HG03342 (cell line): ENCODE results near the gene HMGA1.
"Not testable (repeated sequence)": the region's sequence is repeated elsewhere in the genome, so short reads cannot be mapped to it uniquely, and the experiment has no call there.

ENCODE experiments used
- ATAC-seq: cut with Tn5 transposase; IDR thresholded peaks from one replicate; pipeline ENCODE4 v1.9.1; 2021; ENCODE audit warnings: mild to moderate bottlenecking, moderate library complexity; ENCODE audit not compliant: unreplicated experiment

Gene HMGA1

DNA sequence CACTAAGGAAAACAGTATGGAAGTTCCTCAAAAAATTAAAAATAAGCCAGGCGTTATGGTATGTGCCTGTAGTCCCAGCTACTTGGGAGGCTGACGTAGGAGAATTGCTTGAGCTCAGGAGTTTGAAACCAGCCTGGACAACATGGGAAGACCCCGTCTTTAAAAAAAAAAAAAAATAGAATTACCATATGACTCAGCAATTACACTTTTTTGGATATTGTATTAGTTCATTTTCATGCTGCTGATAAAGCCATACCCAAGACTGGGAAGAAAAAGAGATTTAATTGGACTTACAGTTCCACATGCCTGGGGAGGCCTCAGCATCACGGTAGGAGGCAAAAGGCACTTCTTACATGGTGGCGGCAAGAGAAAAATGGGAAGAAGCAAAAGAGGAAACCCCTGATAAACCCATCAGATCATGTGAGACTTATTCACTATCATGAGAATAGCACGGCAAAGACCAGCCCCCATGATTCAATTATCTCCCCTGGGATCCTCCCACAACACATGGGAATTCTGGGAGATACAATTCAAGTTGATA, 22.9 kb downstream of the HMGA1 start:
- no peak for ATAC-seq

DNA sequence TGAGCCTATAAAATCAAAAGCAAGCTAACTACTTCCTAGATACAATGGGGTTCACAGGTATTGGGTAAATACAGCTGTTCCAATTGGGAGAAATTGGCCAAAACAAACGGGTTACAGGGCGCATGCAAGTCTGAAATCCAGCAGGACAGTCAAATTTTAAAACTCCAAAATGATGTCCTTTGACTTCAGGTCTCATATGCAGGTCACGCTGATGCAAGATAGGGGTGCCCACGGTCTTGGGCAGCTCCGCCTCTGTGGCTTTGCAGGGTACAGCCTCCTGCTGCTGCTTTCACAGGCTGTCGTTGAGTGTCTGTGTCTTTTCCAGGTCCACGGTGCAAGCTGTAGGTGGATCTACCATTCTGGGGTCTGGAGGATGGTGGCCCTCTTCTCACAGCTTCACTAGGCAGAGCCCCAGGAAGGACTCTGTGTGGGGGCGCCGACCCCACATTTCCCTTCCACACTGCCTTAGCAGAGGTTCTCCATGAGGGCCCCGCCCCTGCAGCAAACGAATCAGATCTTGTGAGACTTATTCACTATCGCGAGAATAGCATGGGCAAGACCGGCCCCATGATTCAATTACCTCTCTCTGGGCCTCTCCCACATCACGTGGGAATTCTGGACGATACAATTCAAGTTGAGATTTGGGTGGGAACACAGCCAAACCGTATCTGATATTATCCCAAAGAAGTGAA, 24.0 kb downstream of the HMGA1 start:
- ATAC-seq, result no peak

DNA sequence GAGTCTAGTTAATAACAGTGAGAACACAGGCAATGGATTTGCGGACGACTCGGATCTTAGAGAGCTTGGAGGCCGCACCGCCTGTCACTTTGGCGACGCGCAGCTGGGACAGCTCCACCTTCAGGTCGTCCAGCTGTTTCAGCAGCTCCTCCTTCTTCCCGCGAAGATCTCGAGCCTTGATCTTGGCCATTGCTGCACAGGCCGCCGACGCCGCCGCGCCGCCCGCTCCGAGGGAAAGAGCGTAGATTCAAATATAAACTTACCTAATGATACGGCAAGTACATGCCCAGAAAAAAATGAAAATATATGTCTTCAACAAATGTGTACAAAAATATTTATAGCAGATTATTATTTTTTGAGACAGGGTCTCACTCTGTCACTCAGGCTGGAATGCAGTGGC, 26.8 kb downstream of the HMGA1 start:
- ATAC-seq, result not testable (repeated sequence)

DNA sequence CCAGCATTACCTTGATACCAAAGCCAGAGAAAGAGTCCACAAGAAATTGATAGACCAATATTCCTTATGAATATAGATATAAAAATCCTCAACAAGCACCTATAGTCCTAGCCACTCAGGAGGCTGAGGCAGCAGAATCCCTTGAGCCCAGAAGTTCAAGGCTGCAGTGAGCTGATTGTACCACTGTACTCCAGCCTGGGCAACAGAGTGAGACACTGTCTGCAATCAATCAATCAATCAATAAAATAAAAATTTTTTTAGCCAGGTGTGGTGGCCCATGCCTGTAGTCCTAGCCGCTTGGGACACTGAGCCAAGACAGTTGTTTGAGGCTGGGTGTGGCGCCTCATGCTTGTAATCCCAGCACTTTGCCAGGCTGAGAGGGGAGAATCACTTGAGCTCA, 31.1 kb downstream of the HMGA1 start:
- no peak for ATAC-seq

DNA sequence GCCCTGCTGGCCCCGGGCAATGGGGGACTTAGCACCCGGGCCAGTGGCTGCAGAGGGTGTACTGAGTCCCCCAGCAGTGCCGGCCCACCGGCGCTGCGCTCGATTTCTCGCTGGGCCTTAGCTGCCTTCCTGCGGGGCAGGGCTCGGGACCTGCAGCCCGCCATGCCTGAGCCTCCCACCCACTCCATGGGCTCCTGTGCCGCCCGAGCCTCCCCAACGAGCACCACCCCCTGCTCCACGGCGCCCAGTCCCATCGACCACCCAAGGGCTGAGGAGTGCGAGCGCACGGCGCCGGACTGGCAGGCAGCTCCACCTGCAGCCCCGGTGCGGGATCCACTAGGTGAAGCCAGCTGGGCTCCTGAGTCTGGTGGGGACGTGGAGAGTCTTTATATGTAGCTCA, 32.5 kb downstream of the HMGA1 start:
- ATAC-seq, result not testable (repeated sequence)

DNA sequence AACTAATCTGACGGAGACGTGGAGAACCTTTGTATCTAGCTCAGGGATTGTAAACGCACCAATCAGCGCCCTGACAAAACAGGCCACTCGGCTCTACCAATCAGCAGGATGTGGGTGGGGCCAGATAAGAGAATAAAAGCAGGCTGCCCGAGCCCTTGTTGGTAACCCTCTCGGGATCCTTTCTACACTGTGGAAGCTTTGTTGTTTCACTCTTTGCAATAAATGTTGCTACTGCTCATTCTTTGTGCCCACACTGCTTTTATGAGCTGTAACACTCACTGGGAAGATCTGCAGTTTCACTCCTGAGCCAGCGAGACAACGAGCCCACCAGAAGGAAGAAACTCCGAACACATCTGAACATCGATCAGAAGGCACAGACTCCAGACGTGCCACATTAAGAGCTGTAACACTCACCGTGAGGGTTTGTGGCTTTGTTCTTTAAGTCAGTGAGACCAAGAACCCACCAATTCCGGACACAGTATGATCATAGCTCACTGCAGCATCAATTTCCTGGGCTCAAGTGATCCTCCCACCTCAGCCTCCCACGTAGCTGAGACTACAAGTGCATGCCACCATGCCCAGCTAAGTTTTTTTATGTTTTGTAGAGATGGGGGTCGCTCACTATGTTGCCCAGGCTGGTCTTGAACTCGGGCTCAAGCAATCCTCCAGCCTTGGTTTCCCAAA, 33.1 kb downstream of the HMGA1 start:
- ATAC-seq, result not testable (repeated sequence)

GRCh38 chr6:34272013-34272926, 35.6 kb downstream of the HMGA1 start:
- ATAC-seq, result no peak

DNA sequence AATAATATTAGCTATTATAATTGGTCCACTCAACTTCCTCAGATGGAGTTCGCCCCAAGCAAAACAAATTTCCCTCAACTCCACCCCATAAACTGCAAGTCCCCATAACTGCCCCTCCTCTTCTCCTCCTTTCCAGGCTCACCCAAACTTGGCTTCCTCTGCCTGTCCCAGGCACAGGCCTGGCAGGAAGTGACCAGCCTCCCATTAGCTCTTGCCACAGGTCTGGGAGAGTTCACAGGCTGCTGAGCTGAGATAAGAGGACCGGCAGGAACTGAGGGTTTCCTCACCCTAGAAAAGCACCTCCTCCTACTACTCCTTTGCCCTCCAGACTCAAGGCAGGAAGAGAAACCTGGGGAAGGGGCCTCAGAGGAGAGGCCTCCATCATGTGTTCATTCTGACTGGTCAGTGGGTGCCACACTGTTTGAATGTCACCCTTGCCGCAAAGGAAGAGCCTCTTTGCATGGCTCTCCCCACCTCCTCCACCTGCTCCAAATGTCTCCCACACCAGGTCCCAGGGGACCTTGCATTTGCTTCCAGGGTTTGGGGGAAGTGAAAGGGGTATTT, 36.7 kb downstream of the HMGA1 start:
- ATAC-seq, result no peak

DNA sequence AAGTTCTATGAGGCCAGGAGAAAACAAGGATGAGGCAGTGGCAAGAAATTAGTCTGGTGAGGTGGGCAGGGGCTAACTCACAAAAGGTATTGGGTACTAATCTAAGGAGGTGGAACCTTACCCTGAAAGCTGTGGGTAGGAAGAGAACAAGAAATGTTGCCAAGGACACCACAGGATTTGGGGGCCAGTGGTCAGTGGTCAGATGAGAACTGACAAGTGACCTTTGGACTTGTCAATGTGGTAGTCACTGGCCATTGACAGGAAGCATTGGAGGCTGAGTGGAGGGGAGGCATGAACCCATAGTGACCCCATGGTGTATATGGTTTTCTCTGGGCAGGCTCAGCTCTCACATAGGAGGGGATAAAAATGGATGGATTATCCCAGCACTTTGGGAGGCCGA, 37.5 kb downstream of the HMGA1 start:
- no peak for ATAC-seq

GRCh38 chr6:34275128-34275804, 38.6 kb downstream of the HMGA1 start:
- no peak for ATAC-seq

GRCh38 chr6:34276191-34276590, 39.5 kb downstream of the HMGA1 start:
- ATAC-seq, result no peak

DNA sequence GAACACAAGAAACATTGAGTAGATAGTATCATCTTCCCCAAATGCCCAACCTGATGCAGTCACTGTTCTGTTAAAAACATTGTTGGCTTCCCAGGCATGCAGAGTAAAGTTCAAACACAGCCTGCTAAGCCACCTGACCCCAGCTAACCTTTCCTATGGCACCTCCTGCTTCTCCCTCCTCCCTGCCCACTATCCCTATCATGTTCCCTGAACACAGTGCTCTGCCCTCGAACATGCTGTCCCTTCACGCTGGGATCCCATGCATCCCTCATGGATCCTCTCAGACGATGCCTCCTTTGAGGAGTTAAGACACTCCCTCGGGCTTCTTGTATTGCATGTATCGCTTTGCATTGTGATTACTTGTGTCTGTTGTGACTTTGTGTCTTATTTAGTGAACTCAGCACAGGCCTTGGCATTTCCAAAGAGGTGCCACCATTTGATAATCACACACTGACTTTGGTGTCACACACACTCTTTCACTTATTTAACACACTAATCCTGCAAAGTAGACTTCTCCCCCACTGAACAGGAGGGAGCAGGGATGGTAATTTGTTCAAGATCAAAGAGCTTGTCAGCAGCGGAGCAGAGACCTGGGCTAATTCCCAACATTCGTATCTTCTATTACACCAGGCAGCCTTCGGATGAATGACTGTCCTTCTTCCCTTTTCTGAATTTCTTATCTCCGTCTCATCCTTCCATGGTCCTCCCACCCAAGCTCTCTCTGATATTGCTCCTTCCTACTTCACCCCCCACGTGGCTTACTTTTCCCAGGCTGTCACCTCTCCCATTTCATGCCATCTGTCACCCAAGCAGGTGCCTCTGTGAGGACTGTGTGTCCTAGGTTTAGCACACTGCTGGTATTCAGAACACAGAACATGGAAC, 40.4 kb downstream of the HMGA1 start:
- no peak for ATAC-seq

DNA sequence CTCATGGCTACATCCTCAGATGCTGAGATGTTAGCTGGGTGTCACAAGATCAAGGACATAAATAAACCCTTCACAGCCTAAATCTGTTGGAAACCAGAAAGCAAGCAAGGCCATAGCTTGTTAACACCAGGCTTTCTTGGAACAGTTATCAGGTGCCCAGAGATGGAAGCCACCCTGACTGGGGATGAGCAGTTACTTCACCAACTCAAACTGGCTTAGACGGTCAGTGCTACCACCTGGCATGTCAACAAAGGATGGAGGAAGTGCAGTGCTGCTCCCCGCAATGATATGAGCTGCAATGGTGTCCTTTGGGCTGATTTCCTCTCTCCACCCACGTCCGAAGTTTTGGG, 41.1 kb downstream of the HMGA1 start:
- ATAC-seq, result no peak

GRCh38 chr6:34278833-34279232, 42.2 kb downstream of the HMGA1 start:
- no peak for ATAC-seq

DNA sequence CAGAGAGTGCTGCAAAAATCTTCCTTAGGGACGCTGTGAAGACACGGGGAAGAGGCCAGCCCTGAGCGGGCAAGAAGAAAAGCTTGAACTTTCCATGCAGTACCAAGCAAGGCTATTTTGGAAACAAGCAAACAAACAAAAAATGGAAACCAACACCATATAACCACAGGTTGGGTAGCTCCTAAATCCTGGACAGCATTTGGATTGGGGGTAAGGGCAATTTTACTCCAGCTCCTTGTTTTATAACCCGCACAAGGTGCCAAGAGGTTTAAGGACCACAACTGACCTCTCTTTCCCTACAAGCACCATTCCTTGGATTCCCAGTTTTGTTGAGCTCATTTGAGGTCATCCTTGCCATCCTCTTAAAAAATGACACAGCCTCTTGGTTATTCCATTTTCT, 43.5 kb downstream of the HMGA1 start:
- ATAC-seq, result no peak

DNA sequence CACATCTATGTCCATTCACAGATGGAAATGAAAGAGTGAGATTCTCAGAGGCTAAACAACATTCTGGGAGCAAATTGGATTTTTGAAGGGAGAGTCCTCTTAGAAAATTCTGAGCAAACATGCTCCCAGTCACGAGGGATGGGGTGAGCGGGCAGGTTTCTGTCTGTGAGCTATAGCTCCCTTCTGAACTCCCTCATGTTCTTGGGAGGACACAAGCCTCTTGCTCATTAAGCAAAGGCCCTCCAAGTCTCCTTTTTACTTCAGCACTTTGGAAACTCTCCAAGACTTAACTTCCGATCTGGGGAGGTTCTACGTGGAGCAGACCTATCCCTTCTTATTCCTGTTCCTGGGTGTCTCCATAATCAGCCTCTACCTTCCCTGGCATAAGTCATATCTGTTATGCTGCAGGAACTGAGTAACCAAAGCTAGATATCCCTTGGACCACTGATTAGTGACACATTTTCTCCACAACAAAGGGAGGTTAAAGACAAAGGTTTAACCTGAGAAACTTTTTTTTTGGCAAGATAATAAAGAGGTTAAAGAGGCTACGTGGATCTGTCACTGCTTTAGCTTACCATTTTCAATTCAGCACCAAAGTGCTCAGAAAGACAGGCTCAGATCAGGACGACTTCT, 45.1 kb downstream of the HMGA1 start:
- ATAC-seq, result no peak

GRCh38 chr6:34284563-34285447, 48.1 kb downstream of the HMGA1 start:
- no peak for ATAC-seq
